HL-60/S4 (cell line): ENCODE results near the gene DPEP1.
"Not testable (repeated sequence)": the region's sequence is repeated elsewhere in the genome, so short reads cannot be mapped to it uniquely, and the experiment has no call there.

Experiments
- in situ Hi-C: fragments of 300-500 bp; cut with MboI; formaldehyde crosslinking; loops from 2 replicates; pipeline ENCODE4 v1.14.3; 2022; ENCODE audit warnings: low sequenced_read_pairs

The DPEP1 gene

DNA sequence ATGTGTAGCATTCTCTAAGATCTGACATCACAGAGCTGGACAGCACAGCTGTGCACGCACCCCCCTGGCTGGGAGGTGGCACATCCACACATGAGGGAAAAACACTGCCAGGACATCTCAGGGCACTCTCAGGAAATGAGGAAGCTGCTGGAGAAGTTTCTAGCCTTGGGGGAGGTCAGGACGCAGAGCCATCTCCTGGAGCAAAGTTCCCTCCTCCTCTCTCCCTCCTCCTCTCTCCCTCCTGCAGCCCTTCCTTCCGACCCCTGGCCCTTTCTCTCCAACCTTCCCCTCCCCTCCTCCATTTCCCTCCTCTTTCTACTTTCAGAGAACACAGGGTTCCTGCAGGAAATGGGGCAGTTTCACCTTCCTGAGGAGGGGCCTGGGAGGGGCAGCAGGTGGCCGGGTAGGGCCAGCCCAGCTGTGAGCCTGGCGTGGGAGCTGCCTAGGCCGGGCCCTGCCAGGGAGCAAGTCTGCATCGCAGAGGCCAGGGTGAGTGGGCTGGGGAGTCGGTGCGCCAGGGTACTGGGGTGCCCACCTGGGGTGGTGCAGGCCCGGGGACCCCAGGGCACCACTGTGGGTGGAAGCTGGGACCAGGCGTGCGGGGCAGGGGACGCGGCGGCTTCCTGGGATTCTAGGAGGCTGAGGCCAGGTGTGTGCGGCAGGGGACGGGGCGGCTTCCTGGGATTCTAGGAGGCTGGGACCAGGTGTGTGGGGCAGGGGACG lies at the start of gene DPEP1:
Gene DPEP1, plus strand, starts transcription at position 412 of the 723 bp plus-strand sequence. CDS start 16,769 bp downstream, outside the sequence.
- in situ Hi-C loops, result no loop called here

DNA sequence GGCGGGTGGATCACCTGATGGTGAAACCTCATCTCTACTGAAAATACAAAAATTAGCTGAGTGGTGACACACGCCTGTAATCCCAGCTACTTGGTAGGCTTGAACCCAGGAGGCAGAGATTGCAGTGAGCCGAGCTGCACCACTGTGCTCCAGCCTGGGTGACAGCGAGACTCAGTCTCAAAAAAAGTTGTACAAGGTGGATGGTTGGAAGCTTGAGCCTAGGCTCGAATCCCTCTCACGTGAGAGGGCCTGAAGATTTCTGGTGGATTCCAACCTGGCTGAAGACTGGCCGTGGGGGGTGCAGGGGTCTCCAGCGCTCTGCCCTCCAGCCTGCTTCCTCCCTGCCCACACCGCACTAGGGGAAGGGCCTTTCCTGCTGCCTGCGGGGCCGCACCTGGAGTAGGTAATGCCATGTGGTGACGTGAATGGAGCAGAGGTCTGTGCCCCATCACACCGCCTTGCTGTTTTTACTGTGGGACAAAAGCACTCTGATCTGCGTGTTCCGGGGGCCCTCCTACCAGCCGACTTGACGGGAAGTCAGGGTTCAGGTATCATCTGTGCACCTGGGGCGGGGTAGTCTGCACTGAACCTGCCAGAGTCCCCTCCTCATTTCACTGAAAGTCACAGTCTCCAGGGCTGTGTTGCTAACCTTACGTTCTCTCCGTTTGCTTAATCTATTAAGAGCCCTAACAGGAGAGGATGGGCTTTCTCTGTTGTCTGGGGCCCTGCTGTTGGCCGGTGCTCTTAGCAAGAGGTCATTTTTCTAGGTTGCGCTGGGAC lies 48.8 kb upstream of the DPEP1 start:
- in situ Hi-C loops, result no loop called here

DNA sequence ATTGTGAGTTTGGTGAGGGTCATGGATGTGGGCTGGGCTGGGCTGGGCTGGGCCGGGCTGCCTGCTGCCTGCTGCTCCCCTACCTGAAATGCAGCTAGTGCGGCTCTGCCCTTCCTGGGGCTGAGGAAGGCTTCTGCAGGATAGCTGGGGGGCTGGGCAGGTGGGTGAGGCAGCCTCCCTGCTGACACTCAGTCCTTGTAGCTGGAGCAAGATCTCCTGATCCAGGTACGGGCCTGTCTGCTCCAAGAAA lies 48.3 kb upstream of the DPEP1 start:
- in situ Hi-C loops, result no loop called here

DNA sequence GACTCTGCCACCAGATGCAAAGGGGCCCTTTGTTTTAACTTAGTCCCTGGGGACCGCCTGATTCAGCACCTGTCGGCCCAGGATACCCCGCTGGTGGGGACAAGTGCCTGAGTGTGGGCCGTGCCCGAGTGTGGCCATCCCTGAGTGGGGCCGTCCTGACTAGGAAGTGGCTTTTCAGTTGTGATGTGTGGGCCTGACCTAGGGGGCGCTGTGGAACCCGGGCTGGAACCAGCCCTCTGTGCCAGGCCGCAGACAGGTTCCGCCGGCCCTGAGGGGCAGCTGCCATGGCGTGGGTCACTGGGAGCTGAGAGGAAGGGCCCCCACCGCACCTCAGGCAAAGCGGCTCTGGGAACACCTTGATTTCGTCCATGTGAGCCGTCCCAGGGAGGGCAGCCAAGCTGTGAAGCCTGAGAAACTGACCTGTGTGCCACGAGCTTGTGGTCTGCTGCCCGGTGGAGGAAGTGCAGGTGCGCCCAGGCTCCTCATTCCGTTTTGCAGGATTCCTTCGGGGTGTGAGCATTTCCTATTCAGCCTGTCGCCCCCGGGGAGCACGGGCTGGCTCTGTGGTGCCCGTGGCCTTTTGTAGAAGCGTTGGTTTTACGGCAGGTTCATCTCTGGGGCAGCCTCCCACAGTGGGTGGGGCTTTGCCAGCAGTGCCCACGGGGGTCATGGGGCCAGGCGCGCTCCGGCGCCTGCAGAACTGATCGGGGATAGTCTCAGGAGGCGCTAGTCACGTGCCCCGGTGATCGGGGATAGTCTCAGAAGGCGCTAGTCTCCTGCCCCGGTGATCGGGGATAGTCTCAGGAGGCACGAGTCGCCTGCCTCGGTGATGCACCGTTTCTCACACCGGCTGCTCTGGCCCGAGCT lies 47.7 kb upstream of the DPEP1 start:
- in situ Hi-C loops, result no loop called here

DNA sequence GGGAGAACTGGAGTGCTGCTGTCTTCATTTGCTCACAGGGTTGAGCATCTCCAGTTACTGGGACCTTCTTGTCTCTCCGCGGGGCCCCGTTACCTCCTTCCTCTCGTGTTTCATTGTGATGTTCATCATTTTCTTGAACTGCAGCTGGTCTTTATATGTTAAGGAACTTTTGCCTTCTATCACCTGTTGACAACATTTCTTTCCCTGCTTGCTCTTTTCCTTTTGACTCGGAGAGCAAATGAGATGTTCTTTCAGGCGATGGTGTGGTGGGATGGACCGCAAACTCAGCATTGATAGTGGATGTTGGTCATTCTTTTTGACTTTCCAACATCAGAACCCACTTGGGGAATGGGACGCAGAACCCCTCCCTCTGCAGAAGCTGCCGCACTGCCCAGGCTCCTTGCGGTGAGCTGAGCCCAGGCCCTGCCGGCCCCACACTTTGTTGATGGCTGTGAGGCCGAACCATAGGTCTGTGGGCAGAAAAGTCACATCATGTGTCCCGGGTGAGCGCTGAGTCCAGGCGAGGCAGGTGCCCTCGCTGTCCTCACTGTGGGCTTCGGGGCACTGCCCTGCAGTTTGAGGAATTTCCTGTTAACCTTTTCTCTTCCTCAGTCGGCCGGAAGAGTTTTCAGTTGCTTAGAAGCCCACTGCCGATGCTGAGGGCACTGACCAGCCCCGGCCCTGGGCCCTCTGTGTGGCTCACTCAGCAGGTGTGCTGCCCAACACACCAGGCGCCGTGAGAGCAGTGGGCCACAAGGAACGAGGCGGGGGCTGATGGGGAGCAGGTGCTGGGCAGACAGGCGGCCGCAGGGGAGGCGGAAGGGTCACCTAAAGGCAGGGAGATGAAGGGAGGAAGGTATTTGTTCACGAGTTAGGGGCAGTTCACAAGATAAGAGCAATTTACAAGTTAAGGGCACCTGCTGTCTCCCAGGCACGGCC lies 45.5 kb upstream of the DPEP1 start:
- in situ Hi-C loops, result no loop called here

DNA sequence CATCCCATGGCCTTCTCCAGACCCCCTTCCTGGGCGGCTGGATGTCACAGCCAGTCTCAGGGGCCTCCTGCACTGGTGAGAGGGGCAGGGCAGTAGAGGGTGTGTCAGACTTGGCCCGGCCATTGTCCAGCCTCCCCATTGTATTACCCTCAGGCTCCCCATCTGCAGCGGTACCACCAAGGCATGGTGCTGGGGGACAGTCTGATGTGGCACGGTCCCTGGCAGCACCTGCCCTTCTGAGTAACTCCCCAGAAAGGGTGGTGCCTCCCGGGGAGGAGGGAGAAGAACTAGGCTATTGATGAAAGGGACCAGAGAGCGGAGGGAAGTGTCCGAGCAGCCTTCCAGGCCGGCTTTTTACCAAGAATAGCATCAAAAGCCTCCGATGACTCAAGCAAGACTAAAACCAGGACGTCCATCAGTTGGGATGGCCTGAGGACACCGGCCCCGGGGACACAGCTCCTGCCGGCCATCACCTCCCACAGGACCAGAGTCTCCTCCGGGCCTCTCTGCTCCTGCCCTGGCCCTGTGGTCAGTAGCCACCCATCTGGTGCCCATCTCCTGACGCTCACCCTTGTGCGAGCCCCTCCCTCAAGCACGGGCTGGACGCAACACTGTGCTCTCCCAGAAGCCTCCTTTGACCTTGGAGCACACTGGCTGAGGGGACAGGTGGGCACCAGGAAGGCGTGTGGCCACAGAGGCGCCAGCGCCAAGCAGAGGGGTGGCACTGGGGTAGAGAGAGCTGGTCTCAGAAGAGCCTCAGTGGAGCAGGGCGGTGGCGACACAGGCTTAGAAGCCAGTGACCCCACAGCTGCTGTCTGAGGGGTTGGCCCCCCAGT lies 43.7 kb upstream of the DPEP1 start:
- in situ Hi-C loops, result no loop called here

DNA sequence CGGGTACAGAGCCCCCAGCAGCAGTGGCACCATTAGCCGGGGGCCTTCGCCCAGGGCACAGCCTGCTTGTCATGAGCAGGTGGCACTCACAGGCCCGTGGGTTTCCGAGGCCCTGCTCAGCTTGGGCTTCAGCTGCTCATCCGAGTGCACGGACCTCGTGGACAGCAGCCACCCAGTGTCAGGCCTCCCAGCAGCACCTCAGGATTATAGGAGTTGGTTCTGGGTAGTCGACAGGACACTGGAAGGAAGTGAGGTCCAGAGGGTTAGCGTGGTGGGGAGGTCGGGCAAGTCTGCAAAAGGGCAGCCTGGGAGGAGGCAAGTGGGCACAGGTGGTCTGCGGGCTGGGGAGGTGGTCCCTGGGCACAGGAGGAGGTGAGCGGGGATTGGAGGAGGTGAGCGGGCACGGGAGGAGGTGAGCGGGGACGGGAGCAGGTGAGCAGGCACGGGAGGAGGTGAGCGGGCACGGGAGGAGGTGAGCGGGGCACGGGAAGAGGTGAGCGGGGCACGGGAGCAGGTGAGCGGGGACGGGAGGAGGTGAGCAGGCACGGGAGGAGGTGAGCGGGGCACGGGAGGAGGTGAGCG lies 43.0 kb upstream of the DPEP1 start:
- in situ Hi-C loops, result no loop called here

DNA sequence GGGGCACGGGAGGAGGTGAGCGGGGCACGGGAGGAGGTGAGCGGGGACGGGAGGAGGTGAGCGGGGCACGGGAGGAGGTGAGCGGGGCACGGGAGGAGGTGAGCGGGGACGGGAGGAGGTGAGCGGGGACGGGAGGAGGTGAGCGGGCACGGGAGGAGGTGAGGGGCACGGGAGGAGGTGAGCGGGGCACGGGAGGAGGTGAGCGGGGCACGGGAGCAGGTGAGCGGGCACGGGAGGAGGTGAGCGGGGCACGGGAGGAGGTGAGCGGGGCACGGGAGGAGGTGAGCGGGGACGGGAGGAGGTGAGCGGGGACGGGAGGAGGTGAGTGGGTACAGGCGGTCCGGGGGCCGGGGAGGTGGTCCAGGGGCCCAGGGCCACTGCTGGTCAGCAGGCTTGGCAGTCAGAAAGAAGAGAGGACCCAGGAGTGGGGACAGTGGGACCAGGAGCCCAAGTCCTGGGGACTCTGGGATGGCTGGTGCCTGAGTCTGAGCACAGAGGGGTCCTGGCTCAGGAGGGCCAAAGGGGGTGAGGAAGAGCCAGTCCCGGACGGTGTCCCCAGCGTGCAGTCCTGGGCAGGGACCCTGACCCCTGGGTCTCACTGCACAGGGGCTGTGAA lies 42.4 kb upstream of the DPEP1 start:
- in situ Hi-C loops, result not testable (repeated sequence)

DNA sequence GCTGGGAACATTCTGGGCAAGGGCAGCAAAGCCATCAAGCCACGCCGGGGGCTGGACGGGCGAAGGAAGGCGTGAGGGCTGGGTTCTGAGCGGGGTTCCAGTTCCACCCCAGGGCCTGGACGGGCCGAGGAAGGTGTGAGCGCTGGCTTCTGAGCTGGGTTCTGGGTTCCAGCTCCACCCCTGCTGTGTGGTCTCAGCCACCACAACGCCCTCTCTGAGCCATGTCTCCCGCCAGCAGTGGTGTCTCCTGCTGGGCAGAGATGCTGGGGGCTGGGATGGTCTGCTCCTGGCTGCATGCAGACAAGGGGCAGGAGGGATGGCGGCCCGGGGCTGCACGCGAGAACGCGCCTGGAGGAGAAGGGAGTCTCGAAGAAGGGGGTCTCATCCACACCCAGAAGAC lies 41.8 kb upstream of the DPEP1 start:
- in situ Hi-C loops, result no loop called here

DNA sequence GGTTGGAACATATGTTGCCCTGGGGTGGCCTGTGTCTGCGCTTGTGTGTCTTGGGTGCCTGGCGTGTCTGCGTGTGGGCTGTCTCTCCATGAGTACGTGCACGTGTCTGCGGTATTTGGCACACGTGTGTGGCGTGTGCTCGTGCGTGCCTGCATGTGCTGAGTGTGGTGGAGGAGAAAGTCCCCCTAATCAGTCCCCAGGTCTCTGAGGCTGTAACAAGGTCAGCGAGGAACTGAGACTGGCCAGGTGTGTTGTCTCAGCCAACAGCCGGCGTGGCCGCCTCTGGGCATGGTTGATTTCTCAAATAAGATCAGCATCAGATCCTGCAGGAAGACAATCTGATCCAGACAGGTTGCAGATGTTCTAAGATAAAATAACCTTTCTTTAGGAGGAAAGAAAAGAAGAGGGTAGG lies 41.4 kb upstream of the DPEP1 start:
- in situ Hi-C loops, result no loop called here

DNA sequence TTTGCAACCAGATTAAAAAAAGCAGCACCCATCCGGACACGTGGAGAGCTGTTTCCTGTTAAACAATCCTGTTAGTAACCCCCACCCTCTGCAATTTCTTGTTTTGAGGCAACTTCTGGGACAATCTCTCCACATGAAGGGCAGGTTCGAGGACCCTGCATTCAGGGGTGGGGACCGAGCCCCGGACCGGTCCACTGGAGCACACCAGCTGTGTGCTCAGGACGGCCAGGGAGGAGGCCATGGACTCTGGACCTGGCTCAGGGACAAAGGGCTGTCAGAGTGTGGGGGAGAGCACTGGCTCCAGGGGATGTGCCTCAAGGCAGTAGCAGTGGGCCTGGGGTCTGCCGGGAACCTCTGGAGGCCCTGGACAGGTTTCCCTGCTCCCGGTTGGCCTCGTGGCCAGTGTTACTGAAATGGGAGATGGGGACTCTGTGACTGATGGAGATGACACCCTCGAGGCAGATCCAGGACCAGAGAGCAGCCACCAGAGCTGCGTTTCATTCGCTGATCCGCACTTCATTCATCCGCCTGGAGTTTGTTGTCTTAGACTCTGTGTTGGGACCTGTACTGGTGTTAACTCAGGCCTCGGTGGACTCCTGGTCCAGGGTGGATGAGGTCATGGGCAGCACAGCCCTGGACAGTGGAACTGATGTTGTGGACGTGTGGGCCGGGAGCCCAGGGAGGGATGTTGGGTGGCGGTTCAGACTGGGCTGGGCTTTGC lies 40.8 kb upstream of the DPEP1 start:
- in situ Hi-C loops, result no loop called here

DNA sequence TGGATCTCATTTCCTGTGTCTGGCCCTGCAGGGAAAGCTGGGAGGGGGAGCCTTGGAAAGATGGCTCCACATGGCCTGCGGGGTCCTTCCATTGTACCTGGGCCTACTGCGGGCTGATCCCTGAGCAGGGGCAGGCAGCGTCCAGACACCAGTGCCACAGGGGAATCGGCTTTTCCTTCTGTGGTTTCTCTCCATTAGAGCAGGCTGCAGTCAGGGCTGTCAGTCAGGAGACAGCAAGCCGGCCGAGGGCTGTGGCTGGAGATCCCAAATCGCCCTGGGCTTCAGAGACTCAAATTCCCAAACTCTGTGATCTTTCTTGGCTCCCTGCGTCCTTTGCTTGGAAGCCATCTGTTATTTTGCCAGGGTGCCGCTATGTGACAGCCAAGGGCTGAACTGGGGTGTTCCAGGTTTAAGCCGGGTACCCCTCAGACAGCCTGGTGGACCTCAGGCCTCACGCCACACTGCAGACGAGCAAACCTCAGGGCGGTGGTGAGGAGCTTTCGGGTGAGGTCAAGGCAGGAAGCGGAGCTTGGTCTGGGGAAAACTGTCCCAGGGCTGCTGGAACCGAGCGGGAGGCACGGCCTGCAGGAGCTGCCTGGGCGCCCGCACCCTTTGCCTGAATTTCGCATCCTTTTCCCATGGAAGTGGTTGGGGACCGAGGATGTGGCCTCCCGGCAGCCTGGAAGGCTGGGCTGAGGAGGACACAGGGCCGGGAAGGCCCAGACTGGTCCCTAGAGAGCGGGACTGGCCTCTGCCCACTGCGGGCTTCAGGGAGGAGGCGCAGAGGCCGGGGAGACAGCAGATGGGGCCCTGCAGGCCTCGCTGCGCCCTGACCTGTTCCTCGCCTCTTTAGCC lies 39.4 kb upstream of the DPEP1 start:
- in situ Hi-C loops, result no loop called here

DNA sequence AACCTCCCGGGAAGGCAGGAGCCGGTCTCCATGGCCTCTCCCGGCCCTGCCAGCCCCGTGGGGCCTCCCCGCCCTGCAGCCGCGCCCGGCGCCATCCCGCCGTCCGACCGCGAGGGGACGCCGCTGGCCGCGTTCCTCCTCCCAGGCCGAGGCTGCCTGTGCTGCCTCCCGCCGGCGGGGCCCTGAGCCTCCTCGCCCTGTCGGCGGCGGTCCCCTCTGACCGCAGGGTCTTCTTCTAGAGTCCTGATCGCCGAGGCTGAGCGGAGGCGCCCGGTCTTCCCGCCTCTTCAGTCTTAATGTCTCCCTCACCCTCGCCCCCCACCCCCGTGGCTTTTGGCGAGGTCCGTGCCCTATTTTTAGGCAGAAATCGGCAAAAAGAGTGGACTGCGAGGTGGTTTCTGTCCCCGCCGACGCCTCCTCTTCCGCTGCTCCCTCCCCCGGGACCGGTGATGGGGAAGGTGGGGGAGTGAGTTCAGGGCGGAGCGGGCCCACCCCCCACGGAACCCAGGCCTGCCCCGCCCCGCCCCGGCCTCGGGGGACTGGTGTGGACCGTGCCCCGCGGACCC lies 38.7 kb upstream of the DPEP1 start:
- in situ Hi-C loops, result no loop called here

DNA sequence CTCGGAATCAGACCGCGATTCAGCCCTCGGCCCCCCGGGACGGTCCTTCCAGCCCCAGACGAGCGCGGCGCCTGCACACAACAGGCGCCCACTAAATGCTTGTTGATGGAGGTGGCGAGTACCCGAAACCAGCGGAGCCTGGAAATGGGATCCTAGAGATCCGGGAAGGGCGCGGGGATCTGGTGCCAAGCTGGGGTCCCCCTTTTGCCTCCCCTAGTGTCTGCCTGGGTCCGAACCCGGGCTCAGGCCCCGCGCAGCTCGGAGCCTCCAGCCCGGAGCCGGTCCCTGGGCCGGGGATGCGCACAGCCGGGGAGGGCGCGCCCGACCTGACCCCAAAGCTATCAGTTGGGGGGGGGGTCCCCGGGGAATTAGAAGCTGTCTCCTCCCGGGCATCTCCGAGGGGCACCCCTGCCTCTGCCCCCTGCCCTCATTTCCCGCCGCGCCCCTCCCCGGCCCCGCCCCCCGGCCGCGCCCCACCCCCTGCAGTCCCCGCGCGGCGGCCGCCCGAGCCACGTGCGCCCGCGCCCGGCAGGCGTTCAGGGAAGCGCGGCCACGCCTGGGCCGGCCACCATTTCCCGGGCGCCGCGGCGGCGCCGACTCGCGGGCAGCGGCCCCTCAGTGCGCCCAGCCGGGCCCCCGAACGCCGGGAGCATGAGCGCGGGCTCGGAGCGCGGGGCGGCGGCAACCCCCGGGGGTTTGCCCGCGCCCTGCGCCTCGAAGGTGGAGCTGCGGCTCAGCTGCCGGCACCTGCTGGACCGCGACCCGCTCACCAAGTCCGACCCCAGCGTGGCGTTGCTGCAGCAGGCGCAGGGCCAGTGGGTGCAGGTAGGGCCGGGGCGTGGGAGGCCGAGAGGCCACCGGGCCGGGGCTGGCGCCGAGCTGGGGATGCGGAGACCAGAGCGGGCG lies 37.9 kb upstream of the DPEP1 start, which contains the start of gene CPNE7:
Gene CPNE7, plus strand, starts transcription at position 512 of the 906 bp plus-strand sequence. Its CDS starts 140 bp downstream, at position 652.
- in situ Hi-C loops, result no loop called here

DNA sequence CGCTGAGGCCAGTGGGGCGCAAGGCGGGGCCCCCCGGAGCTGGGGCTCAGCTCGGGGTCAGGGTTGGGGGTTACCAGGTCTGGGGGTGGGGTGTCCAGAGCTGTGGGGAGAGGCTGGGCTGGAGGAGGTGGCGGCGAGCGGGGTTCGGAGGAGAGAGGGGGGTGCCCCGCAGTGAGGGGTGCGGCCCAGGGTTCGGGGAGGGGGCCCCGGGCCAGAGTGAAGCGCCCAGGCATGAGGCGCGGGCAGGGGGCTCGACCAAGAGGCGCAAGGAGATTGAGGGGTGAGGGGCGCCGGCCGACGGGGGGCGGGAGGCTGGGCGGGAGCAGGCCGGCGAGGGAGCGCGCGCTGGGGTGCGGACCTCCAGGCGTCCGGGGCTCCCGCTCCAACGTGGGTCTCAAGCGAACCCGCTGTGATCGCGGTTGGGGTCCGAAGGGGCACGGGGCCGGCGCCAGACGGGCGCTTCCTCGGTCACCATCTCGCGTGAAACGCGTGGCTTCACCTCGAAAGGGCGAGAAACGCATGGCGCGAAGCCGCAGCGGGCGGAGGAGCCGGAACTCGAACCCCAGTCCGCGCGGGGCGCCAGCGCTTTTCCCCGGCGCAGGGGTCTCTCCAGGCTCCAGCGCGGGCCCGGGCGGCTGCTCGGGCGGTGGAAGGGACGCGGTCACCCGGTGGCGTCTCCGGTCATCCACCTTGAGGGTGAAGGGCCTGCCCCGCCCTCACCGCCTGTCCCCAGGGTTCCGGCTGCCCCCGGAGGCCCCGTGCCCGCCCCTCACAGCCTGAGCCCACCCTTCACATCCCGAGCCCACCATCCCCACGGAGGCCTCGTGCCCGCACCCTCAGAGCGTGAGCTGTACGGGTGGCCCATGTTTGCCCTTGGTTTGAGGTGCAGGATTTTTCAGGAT lies 37.0 kb upstream of the DPEP1 start:
- in situ Hi-C loops, result no loop called here
